HEK293 (cell line): Measurements from ENCODE around the gene CDC25C.

ENCODE experiments used
- AEBP2 ChIP-seq: fragments of 450-650 bp; formaldehyde crosslinking; IDR thresholded peaks from 2 replicates; pipeline ENCODE4 v1.5.1; 2016; ENCODE audit warnings: missing biosample characterization, missing genetic modification characterization, borderline replicate concordance
- BCL6B ChIP-seq: fragments of 450-650 bp; formaldehyde crosslinking; IDR thresholded peaks from 2 replicates; pipeline ENCODE4 v1.5.1; 2017; ENCODE audit warnings: missing biosample characterization, missing genetic modification characterization
- IKZF3 ChIP-seq: fragments of 450-650 bp; IDR thresholded peaks from 2 replicates; pipeline ENCODE4 v1.5.0; 2018; ENCODE audit warnings: missing biosample characterization, mild to moderate bottlenecking, missing genetic modification characterization, moderate library complexity
- KLF1 ChIP-seq: fragments of 450-650 bp; formaldehyde crosslinking; IDR thresholded peaks from 2 replicates; pipeline ENCODE4 v1.5.1; 2016; ENCODE audit warnings: missing biosample characterization, missing genetic modification characterization
- KLF7 ChIP-seq: fragments of 450-650 bp; formaldehyde crosslinking; IDR thresholded peaks from 2 replicates; pipeline ENCODE4 v1.5.1; 2016; ENCODE audit warnings: missing biosample characterization, missing genetic modification characterization, borderline replicate concordance
- KLF8 ChIP-seq: fragments of 450-650 bp; formaldehyde crosslinking; IDR thresholded peaks from 2 replicates; pipeline ENCODE4 v1.5.1; 2016; ENCODE audit warnings: missing biosample characterization, missing genetic modification characterization
- MEIS1 ChIP-seq: sonication (generic); formaldehyde crosslinking; IDR thresholded peaks from 2 replicates; pipeline ENCODE4 v1.8.1; 2022; ENCODE audit warnings: missing genetic modification reagents, mild to moderate bottlenecking, borderline replicate concordance
- REST ChIP-seq: fragments of 450-650 bp; formaldehyde crosslinking; IDR thresholded peaks from 2 replicates; pipeline ENCODE4 v1.5.1; 2016; ENCODE audit warnings: missing biosample characterization, missing genetic modification characterization
- SP3 ChIP-seq: fragments of 450-650 bp; formaldehyde crosslinking; IDR thresholded peaks from 2 replicates; pipeline ENCODE4 v1.5.1; 2016; ENCODE audit warnings: missing biosample characterization, missing genetic modification characterization
- SP7 ChIP-seq: fragments of 450-650 bp; formaldehyde crosslinking; IDR thresholded peaks from 2 replicates; pipeline ENCODE4 v1.5.1; 2016; ENCODE audit warnings: missing biosample characterization, missing genetic modification characterization
- ZFP69B ChIP-seq: fragments of 450-650 bp; formaldehyde crosslinking; IDR thresholded peaks from 2 replicates; pipeline ENCODE4 v1.5.1; 2016; ENCODE audit warnings: missing biosample characterization, missing genetic modification characterization
- ZNF114 ChIP-seq: fragments of 450-650 bp; formaldehyde crosslinking; IDR thresholded peaks from 2 replicates; pipeline ENCODE4 v1.5.0; 2017; ENCODE audit warnings: missing biosample characterization, missing genetic modification characterization
- ZNF132 ChIP-seq: fragments of 450-650 bp; formaldehyde crosslinking; IDR thresholded peaks from 2 replicates; pipeline ENCODE4 v1.5.1; 2017; ENCODE audit warnings: missing biosample characterization, missing genetic modification characterization, borderline replicate concordance
- ZNF174 ChIP-seq: fragments of 450-650 bp; formaldehyde crosslinking; IDR thresholded peaks from 2 replicates; pipeline ENCODE4 v1.5.0; 2017; ENCODE audit warnings: missing biosample characterization, mild to moderate bottlenecking, missing genetic modification characterization
- ZNF202 ChIP-seq: fragments of 450-650 bp; formaldehyde crosslinking; IDR thresholded peaks from 2 replicates; pipeline ENCODE4 v1.5.1; 2016; ENCODE audit warnings: missing biosample characterization, missing genetic modification characterization, borderline replicate concordance
- ZNF214 ChIP-seq: fragments of 450-650 bp; formaldehyde crosslinking; IDR thresholded peaks from 2 replicates; pipeline ENCODE4 v1.5.1; 2017; ENCODE audit warnings: missing biosample characterization, mild to moderate bottlenecking, missing genetic modification characterization, borderline replicate concordance
- ZNF248 ChIP-seq: fragments of 450-650 bp; formaldehyde crosslinking; IDR thresholded peaks from 2 replicates; pipeline ENCODE4 v1.5.1; 2017; ENCODE audit warnings: missing biosample characterization, missing genetic modification characterization
- ZNF391 ChIP-seq: fragments of 450-650 bp; formaldehyde crosslinking; IDR thresholded peaks from 2 replicates; pipeline ENCODE4 v1.5.1; 2016; ENCODE audit warnings: low read depth, missing biosample characterization, missing genetic modification characterization, borderline replicate concordance
- ZNF449 ChIP-seq: fragments of 450-650 bp; formaldehyde crosslinking; IDR thresholded peaks from 2 replicates; pipeline ENCODE4 v1.5.1; 2017; ENCODE audit warnings: missing biosample characterization, mild to moderate bottlenecking, missing genetic modification characterization, moderate library complexity
- ZNF488 ChIP-seq: fragments of 450-650 bp; formaldehyde crosslinking; IDR thresholded peaks from 2 replicates; pipeline ENCODE4 v1.5.1; 2016; ENCODE audit warnings: missing biosample characterization, missing genetic modification characterization
- ZNF560 ChIP-seq: fragments of 450-650 bp; formaldehyde crosslinking; IDR thresholded peaks from 2 replicates; pipeline ENCODE4 v1.5.1; 2017; ENCODE audit warnings: missing biosample characterization, missing genetic modification characterization, borderline replicate concordance
- ZNF561 ChIP-seq: fragments of 450-650 bp; IDR thresholded peaks from 2 replicates; pipeline ENCODE4 v1.5.1; 2018; ENCODE audit warnings: missing biosample characterization, missing genetic modification characterization, borderline replicate concordance
- ZNF624 ChIP-seq: fragments of 450-650 bp; formaldehyde crosslinking; IDR thresholded peaks from 2 replicates; pipeline ENCODE4 v1.5.1; 2017; ENCODE audit warnings: missing biosample characterization, missing genetic modification characterization
- ZNF629 ChIP-seq: fragments of 450-650 bp; formaldehyde crosslinking; IDR thresholded peaks from 2 replicates; pipeline ENCODE4 v1.5.1; 2017; ENCODE audit warnings: missing biosample characterization, missing genetic modification characterization
- ZNF658 ChIP-seq: fragments of 450-650 bp; formaldehyde crosslinking; IDR thresholded peaks from 2 replicates; pipeline ENCODE4; 2016; ENCODE audit warnings: missing biosample characterization, missing genetic modification characterization
- ZNF670 ChIP-seq: fragments of 450-650 bp; formaldehyde crosslinking; IDR thresholded peaks from 2 replicates; pipeline ENCODE4 v1.5.1; 2016; ENCODE audit warnings: missing biosample characterization, missing genetic modification characterization, low read depth
- ZNF777 ChIP-seq: fragments of 450-650 bp; formaldehyde crosslinking; IDR thresholded peaks from 2 replicates; pipeline ENCODE4 v1.5.1; 2017; ENCODE audit warnings: missing biosample characterization, missing genetic modification characterization, borderline replicate concordance
- ZNF837 ChIP-seq: fragments of 450-650 bp; formaldehyde crosslinking; IDR thresholded peaks from 2 replicates; pipeline ENCODE4 v1.5.1; 2016; ENCODE audit warnings: missing biosample characterization, missing genetic modification characterization
- ZSCAN16 ChIP-seq: fragments of 450-650 bp; formaldehyde crosslinking; IDR thresholded peaks from 2 replicates; pipeline ENCODE4 v1.5.1; 2016; ENCODE audit warnings: missing biosample characterization, missing genetic modification characterization
- TF ChIP-seq, protein P1 (sequence below): fragments of 450-650 bp; formaldehyde crosslinking; IDR thresholded peaks from 2 replicates; pipeline ENCODE4 v1.5.1; 2016; ENCODE audit warnings: missing biosample characterization, missing genetic modification characterization

Gene CDC25C

DNA sequence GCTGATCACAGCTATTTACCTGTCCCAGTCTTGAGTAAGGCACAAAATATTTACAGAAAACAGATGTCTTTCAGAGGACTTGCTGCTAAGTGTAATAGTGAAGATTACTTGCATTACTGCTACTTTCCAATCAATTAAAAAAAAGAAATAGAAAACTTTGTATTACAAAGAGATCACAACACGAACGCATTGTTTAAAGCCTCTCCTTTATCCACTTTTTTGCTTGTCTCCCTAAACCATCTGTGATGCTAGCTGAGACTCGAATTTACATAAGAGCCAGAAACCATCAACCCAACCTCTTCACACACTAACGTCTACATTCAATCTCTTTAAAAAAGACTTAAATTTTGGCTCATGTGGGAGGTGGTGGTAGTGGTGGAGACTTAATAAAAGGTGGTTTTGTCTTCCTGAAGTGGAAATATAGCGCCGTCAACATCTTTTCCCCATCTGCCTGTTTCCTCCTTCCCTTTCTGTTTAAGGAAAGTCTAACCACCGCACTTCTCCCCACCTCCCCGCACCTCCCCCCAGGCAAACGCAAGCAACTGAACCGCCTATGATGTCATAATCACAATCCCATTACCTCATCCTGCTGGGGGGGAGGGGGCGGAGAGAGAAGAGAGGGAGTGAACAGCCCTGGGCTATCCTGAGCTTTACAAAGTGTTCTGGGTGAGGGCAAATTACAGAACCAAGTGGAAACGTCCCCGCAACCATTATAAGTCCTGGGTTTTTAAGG, 5.5 kb upstream of the CDC25C start (continued):
- peak; percentile 86 for TF ChIP-seq ZNF391
- peak; percentile 70; the same call in 1 of the 2 replicates for TF ChIP-seq KLF8 (tag by site-specific recombination)
- TF ChIP-seq MEIS1 (CRISPR knock-in tag) = no peak
- no peak; the same call in 1 of the 2 replicates for TF ChIP-seq KLF7 (tag by site-specific recombination)
- TF ChIP-seq ZNF560 = no peak
- TF ChIP-seq SP7 (tag by site-specific recombination) = peak; percentile 64
- peak; percentile 86 for TF ChIP-seq IKZF3 (tag by site-specific recombination)
- TF ChIP-seq, protein P1, sequence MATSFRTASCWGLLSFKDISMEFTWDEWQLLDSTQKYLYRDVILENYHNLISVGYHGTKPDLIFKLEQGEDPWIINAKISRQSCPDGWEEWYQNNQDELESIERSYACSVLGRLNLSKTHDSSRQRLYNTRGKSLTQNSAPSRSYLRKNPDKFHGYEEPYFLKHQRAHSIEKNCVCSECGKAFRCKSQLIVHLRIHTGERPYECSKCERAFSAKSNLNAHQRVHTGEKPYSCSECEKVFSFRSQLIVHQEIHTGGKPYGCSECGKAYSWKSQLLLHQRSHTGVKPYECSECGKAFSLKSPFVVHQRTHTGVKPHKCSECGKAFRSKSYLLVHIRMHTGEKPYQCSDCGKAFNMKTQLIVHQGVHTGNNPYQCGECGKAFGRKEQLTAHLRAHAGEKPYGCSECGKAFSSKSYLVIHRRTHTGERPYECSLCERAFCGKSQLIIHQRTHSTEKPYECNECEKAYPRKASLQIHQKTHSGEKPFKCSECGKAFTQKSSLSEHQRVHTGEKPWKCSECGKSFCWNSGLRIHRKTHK (tag by site-specific recombination) = no peak
- TF ChIP-seq ZNF114 (tag by site-specific recombination) = no peak
- peak; percentile 84 for TF ChIP-seq ZNF561 (tag by site-specific recombination)
- TF ChIP-seq REST (tag by site-specific recombination) = no peak
- no peak for TF ChIP-seq ZNF670 (tag by site-specific recombination)
- TF ChIP-seq ZNF449 = no peak; the same call in 1 of the 2 replicates
- TF ChIP-seq ZNF488 = no peak
- peak; percentile 81 for TF ChIP-seq SP3 (tag by site-specific recombination)
- no peak for TF ChIP-seq ZNF624 (tag by site-specific recombination)
- TF ChIP-seq ZFP69B (tag by site-specific recombination) = peak; percentile 69; the same call in 1 of the 2 replicates
- TF ChIP-seq BCL6B (tag by site-specific recombination) = no peak
- TF ChIP-seq ZNF248 (tag by site-specific recombination) = no peak
- TF ChIP-seq ZSCAN16 (tag by site-specific recombination) = no peak
- TF ChIP-seq ZNF132 (tag by site-specific recombination) = no peak
- TF ChIP-seq ZNF629 (tag by site-specific recombination) = peak; percentile 100
- TF ChIP-seq ZNF658 (tag by site-specific recombination) = no peak
- TF ChIP-seq ZNF174 (tag by site-specific recombination) = no peak
- no peak for TF ChIP-seq ZNF202 (tag by site-specific recombination)
- TF ChIP-seq ZNF837 (tag by site-specific recombination) = no peak
- TF ChIP-seq ZNF214 (tag by site-specific recombination) = no peak
- TF ChIP-seq ZNF777 (tag by site-specific recombination) = no peak
- TF ChIP-seq AEBP2 (tag by site-specific recombination) = no peak
- TF ChIP-seq KLF1 = no peak; the same call in none of the 2 replicates
